GM18526 (cell line): Measurements from ENCODE around the gene GARNL3.

Experiments used
- POLR2A ChIP-seq: IDR thresholded peaks from 3 replicates; pipeline ENCODE4 v1.6.1; 2011; ENCODE audit not compliant: insufficient read length; ENCODE audit errors: extremely low read depth

The GARNL3 gene

DNA sequence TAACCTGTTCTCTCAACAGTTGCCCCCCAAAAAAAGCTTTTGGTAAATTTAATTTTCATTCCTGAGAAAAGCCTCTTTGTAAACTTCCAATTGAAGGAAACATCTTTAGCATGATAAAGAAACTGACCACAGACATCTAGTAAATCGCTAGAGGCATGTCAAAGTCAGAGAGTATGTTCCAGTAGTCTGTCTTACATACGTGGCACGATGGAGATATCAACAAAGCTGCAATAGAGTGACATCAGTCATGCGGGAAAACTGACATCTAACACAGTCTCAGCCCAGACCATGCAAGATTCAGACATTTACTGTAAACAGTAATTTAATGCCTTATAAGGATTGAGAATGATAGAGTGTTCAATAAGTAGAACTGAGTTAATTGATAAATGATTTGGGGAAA, 45.1 kb downstream of the GARNL3 start:
- no peak for TF ChIP-seq POLR2A

DNA sequence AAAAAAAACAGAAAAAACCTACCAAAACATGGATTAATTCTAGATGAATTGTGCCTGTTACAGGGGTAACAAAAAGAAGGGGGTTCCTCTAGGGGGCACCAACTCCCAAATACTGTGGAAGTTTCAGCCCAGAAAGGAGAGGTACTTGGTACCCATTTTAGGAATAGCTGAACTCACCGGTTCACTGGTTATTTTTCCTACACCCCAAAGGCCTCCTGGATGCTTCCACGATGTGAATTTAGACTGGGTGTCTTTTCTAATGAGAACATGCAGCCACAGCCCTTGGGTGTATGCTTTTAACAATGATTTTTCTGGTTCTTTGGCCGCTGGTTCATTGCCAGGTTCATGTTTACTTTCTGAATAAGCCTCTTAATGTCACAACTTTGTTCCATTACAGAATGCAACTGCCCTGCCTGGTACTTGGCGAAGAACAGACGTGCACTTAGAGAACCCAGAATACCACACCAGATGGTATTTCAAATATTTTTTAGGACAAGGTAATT, 46.7 kb downstream of the GARNL3 start:
- TF ChIP-seq POLR2A, result no peak

DNA sequence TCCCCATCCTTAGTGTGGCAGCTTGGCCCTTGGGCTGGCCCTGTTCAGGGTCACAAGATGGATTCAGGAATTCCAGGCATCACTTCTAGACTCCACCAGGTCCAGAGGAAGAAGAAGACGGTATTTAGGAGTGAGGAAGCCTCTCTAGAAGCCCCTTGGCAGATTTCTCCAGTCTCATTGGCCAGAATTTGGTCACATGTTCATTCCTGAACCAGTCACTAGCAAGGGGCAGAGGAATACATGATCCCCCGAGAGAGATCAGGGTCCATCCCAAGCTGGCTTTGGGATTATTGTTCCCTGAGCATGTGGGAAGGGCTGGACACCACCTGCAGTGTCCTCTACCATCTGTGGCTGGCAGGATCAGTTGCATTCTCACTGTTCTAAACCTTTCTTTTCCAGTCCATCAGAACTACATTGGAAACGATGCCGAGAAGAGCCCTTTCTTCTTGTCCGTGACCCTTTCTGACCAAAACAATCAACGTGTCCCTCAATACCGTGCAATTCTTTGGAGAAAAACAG, 48.5 kb downstream of the GARNL3 start:
- no peak for TF ChIP-seq POLR2A

DNA sequence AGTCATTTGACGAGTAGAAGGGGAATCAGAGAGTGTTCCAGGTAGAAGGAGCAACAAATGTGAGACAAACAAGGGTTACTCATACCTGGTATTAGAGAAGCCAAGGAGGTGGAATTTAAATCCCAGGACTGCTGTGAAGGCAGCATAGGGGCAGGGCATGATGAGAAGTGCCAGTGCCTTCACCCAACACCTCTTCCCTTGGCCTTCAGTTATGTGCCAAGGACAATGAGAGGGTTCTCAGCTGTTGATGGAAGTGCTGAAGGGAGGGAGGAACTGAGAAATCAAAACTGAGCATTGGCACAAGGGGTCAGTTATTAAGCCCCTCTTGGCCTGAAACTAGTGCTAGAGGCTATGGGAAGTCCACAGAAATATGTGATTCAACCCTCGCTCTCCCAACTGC, 50.3 kb downstream of the GARNL3 start:
- no peak for TF ChIP-seq POLR2A

DNA sequence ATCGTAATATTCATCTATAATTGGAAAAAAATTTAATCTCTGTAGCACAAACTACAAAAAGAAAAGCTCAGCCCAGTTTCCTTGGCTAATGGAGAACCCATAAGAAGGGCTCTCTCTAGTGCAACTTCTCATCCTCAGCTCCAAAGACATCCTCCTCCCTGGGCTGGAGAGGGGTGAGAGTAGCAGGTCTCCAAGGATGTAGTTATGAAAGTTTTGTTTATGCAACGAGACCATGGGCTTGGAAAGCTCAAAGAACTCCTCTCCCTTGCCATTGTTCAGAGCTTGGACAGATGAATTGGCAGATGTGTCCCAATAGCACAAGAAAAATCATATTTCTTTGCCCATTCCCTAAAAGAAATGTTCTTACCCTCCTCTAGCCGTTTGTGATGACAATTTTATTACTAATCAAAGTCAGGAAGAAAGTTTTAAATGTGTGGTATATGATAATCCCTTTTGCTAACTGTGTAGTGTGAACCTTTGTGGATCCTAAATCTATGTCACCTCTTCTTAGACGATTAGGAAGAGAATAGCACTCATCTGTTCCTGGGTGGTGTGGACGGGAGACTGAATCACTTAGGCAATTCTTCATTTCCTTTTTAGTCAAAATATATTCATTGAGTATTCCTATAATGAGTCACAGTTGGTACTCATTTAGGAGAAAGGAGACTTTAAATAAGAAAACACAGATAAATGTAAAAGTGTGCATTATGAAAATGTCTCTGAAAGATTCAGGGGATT, 52.2 kb downstream of the GARNL3 start:
- TF ChIP-seq POLR2A, result no peak

DNA sequence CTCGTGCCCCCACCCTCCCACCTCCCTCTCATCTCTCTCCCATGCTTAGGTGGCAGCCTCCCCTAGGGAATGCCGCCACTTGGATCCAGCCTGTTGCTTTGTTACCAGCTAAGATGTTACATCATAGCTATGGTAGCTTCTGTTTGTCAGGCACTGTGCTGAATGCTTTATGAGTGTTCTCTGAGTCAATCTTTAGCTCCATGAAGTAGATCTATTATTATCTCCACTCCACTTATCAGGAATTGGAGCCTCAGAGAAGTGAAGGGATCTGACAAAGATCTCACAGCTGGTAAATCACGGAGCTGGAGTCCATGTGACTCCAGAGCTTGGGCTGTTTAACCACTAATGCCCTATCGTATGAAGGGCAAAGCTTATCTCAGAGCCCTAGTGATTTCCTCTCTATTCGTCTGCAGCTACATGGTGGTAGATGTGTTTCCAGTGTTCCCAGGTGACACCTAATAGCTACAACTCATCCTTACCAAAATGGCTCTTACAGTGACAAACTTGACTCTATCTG, 54.1 kb downstream of the GARNL3 start:
- no peak for TF ChIP-seq POLR2A

DNA sequence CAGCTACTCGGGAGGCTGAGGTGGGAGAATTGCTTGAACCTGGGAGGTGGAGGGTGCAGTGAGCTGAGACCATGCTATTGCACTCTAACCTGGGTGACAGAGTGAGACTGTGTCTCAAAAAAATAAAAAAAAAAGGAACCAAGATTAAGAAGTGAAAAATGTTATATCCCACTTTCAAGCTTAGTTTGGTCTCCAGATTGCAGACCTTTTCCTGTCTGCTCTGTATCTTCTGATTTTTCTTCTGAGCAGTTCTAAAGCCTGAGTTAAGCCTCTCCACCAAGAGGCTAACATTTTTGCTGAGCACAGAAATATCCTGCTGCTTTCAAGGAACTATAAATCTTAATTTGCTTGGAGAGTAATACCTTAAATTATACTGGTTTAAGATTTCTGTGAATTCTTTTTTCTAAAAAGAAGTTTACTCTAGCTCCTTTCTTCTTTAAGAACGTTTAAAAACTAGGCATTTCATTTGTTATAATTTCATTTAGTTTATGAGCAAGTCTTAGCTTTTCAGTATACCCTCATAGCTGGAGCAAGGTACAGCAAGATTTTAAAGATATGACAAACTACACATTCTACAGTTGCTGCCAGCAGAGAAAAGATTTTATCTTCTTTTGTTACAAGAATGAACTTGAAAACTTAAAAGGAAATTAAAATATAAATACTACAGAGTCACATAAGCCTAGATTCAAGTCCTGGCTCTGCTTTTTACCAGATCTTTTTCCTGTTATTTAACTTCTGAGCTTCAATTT, 55.0 kb downstream of the GARNL3 start:
- no peak for TF ChIP-seq POLR2A

DNA sequence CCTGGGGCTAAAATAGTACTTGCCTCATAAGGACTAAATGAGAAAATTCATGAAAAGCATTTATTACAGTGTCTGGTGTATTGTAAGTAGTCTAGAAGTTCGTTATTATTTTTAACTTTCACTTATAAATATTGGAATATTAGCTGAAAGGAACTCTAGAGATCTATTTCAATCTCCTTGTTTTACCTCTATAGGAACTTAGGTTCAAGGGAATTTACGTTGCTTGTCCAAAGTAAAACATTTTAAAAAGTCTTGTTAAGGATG, 55.5 kb downstream of the GARNL3 start:
- no peak for TF ChIP-seq POLR2A

DNA sequence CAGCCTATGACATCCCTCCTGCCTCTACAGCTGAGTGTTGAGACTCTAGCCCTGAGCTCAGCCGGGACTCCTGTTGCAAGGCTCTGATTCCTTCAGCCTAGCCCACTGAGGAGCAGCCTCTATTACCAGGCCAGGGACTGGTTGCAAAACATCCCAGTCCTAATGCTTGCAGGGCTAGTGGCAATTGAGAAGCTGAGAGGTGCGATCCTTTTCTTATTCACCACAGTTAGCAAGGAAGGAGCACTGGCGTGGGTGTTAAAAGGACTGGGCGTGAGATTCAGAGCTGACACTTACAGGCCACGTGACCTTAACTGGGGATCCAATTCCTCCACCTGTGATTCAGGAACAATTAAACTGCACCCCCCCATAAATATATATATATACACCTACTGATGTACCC, 58.8 kb downstream of the GARNL3 start:
- TF ChIP-seq POLR2A, result no peak

DNA sequence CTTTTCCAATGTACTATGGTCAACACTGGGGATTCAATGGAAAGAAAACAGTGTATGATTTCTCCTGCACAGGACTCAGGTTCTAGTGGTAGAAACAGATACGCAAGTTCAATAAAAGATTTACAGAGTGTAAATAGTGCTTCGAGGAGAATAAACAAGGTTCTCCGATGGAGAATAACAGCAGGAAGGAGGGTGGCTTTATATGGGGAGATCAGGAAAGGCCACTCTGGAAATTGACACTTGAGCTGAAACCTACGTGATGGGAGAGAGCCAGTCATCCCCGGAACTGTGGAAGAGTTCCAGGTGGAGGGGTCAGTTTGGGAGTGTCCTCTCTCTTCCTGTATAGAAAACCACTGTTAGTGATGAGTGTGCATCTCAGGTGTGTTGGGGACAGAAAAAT, 65.9 kb downstream of the GARNL3 start:
- no peak for TF ChIP-seq POLR2A

DNA sequence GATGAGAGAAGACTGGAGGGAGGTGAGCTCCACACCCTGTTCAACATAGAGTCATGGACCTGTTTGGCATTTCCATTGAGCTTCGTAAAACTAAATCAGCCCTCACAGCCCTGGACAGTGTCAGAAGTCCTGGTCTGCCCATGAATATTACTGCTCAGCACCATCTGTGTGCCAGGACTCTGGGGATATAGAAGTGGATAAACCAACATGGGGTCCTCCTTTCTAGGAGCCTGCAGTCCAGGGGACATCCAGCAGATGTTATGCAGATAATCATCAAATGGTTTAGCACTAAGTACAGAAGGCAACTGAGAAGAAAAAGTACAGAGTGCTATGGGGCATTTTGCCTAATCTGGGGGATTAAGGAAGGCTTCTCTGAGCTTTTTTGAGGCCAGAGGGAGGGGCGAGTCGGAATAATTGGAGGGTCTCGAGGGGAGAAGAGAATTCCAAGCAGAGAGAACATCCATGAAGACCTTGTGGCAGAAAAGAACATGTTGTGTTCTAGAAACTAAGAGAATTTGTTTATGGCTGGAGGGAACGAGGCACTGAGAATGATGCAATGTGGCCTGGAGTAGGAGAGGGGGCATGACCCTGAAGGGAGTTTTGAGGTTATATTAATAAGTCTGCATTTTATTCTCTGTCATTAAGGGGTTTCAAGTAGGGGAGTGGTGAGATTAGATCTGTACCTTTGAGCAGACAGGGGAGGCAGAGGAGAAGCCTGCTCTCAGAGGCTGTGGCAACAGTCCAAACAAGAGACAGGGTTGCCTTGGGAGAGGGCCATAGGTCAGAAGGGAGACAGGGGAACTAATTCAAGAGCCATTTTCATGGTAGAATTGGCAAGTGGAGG, 68.9 kb downstream of the GARNL3 start:
- no peak for TF ChIP-seq POLR2A

DNA sequence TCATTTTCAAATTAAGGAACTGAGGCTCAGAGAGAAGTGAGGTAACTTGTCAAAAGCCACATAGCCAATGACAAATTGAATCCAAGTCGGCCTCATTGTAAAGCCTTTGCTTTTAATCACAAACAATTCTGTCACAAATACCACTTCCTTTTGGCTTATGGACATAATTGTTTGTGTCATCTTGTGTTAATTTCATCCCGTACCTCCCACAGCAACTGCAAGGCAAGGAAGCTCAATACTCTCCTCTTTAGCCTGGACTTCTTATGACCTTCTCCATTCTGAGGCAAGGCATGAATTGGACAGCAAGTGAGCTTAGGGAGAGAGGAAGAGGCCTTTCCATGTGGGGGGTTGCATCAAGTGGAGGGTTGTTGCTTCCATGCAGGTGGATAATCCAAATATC, 70.2 kb downstream of the GARNL3 start:
- no peak for TF ChIP-seq POLR2A

DNA sequence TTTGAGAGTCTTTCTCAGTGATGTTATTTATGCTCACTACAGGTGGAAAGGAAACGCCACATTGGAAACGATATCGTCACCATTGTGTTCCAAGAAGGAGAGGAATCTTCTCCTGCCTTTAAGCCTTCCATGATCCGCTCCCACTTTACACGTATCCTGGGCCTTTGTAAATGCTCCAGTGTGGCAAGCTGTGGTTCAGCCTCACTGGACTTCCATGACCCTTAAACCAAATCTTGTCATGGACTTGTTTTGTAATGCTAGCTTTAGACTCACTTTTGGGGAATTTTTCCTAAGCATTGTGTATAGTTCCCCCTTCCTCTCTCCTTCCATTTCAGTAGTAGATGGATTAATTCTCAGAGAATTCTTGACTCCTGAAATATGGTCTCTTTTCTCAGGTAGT, 71.5 kb downstream of the GARNL3 start:
- TF ChIP-seq POLR2A, result no peak

DNA sequence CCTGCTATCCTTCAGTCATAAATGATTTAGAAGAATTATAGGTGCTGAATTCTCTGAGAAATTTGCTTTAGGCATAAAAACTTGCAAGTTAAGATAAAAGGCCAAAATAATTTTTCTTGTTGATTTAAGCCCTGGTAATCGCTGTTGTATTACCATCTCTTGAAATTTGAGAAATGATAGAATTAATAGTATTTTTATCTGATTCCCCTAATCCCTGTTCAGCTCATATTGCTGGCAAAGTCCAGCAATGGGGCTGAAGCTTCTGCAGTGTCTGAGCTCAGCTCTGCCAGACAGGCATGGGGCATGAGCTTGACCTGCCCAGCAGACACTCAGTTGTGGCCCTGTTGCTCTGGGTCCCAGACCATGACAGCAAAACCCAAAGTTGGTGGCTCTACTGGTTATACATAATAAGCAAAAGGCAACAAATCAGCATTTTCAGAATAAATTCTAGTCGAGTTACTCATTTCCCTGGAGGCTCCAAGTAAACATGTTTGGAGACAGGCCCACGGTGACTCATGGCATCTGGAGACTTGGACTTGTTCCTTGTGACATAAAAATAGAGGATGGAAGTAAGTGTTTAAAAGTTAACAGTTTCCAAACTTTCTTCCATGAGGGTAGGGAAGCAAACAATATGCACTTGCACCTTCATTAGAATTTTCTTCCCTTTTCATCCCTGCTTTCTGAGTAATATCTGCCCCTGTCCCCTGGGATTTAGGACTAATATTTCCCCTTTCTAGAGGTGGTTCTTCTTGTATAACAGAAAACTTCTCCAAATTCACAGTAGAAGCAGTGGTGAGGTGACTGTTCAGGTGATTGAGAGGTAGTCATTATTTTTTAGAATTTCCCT, 72.2 kb downstream of the GARNL3 start:
- no peak for TF ChIP-seq POLR2A

DNA sequence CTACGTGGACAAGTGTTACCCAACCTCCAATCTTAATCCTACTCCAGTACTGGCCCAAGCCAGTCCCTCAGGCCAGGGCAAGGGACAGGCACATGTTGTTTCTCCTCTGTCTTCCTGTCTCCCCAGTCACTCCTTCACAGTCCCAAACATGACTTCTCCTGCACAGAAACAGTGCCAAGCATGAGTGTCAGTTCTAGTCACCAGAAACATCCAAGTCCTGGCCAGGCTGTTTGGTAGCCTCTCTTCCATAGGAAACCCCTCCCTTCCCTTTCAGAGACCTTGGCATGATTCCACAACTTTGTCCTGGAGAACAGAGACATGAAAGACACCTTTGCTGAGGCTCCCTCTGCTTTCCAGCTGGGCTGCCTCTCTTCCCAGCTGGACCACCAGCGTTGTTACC, 76.1 kb downstream of the GARNL3 start:
- no peak for TF ChIP-seq POLR2A

DNA sequence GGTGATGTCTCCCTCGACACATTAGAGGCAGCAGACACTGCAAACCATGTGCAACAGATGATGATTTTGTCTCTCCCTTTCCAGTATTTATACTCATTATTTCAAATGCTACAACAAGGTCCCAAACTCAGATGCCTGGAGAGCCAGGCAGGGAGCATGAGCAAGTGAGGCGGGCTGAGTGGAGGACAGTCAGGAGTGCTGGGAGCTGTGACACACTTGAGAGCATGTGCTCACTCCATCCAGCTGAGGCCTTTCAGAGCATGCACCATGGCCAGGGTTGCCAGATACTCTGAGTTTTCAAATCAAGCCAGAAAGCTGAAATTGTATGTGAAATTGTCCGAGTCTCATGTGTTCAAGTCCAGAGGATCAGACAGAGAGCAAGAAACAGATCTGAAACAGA, 76.6 kb downstream of the GARNL3 start:
- TF ChIP-seq POLR2A, result no peak
